ENCODE results near the gene TSGA10.

DNA sequence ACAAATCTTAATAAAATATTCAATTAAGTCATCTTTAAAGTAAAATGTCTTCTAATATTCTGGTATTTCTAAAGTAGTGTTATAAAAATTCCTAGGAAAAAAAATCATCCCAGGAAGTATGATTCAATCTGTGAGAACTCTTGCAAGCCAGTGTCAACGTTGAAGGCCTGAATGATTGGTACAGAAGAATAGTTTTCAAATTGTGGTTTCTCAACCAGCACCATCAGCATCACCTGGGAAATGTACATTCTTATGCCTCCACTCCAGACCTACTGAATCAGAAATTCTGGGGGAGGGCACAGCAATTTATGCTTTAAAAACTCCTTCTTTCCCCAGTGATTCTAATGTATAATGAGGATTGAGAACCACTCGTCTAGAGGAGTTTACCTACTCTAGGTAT lies 75.5 kb downstream of the TSGA10 start:
- no peak for TF ChIP-seq POLR2A (IDR thresholded peaks at IDR 0.05)
- TF ChIP-seq, protein P1, sequence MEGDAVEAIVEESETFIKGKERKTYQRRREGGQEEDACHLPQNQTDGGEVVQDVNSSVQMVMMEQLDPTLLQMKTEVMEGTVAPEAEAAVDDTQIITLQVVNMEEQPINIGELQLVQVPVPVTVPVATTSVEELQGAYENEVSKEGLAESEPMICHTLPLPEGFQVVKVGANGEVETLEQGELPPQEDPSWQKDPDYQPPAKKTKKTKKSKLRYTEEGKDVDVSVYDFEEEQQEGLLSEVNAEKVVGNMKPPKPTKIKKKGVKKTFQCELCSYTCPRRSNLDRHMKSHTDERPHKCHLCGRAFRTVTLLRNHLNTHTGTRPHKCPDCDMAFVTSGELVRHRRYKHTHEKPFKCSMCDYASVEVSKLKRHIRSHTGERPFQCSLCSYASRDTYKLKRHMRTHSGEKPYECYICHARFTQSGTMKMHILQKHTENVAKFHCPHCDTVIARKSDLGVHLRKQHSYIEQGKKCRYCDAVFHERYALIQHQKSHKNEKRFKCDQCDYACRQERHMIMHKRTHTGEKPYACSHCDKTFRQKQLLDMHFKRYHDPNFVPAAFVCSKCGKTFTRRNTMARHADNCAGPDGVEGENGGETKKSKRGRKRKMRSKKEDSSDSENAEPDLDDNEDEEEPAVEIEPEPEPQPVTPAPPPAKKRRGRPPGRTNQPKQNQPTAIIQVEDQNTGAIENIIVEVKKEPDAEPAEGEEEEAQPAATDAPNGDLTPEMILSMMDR (IDR thresholded peaks at IDR 0.05) = no peak
